ENCODE measurements around the gene CCDC88C.

Gene CCDC88C

GRCh38 chr14:91284791-91285548 is 132.7 kb downstream of the CCDC88C start:
- H3K4me3 ChIP-seq (ENCODE audit: control insufficient read depth in 1 of 7, extremely low read depth in 1 of 7, insufficient read depth in 4 of 7, low read depth in 2 of 7, low read length in 6 of 7) = no peak overlapping the region
- H3K9me3 ChIP-seq (ENCODE audit: control extremely low read depth in 1 of 5, control insufficient read depth in 4 of 5, insufficient read depth in 2 of 5, low read depth in 1 of 5, low read length in 4 of 5) = peaks cover 0 to 5% (median 0%) of the 10 kb centered on the region in 5 experiments
- peaks cover 0 to 10% (median 1%) of the 10 kb centered on the region in 4 experiments for H3K4me1 ChIP-seq (ENCODE audit: control extremely low read depth in 1 of 4, control insufficient read depth in 4 of 4, insufficient read depth in 4 of 4, low read length in 3 of 4)
- H3K36me3 ChIP-seq (ENCODE audit: control insufficient read depth in 4 of 4, insufficient read depth in 4 of 4, low read length in 3 of 4) = peaks cover 30 to 91% (median 75%) of the 10 kb centered on the region in 4 experiments
- no peak for DNase-seq
- no peaks in the 10 kb centered on the region for H3K27me3 ChIP-seq (replicated peaks in 2 of 5; ENCODE audit: control insufficient read depth in 4 of 5, insufficient read depth in 5 of 5, low read length in 4 of 5)
- ChIA-PET POLR2A (interaction anchor here (0.6 kb wide), 1 partner anchor 174 kb away, joined by 3 read pairs; no protein-coding TSS in a partner anchor), CTCF (interaction anchor here (0.9 to 10.0 kb wide), 18 partner anchors 9 to 383 kb away, joined by 3 to 170 read pairs (median 4); no protein-coding TSS in a partner anchor)
- 80% methylated on average over 13 of the region's 14 CpGs for WGBS (ENCODE audit: insufficient coverage)
- no peak overlapping the region for H3K27ac ChIP-seq (ENCODE audit: insufficient read depth in 1 of 2, low read depth in 1 of 2, low read length in 2 of 2, poor library complexity in 1 of 2, severe bottlenecking in 2 of 2)

- ChIA-PET CTCF (interaction anchor here (0.9 to 10.0 kb wide), 9 partner anchors 10 to 383 kb away, joined by 3 to 170 read pairs (median 5); no protein-coding TSS in a partner anchor), POLR2A (no interaction called here)
- Histone ChIP-seq H3K27ac (ENCODE audit: insufficient read depth in 1 of 2, low read depth in 1 of 2, low read length in 2 of 2, poor library complexity in 1 of 2, severe bottlenecking in 2 of 2) (no peak overlapping the region), H3K9me3 (ENCODE audit: control extremely low read depth in 1 of 5, control insufficient read depth in 4 of 5, insufficient read depth in 2 of 5, low read depth in 1 of 5, low read length in 4 of 5) (peaks cover 0 to 5% (median 0%) of the 10 kb centered on the region in 5 experiments), H3K4me1 (ENCODE audit: control extremely low read depth in 1 of 4, control insufficient read depth in 4 of 4, insufficient read depth in 4 of 4, low read length in 3 of 4) (peaks cover 0 to 10% (median 1%) of the 10 kb centered on the region in 4 experiments), H3K36me3 (ENCODE audit: control insufficient read depth in 4 of 4, insufficient read depth in 4 of 4, low read length in 3 of 4) (peaks cover 33 to 91% (median 79%) of the 10 kb centered on the region in 4 experiments), H3K27me3 (replicated peaks in 2 of 5; ENCODE audit: control insufficient read depth in 4 of 5, insufficient read depth in 5 of 5, low read length in 4 of 5) (no peaks in the 10 kb centered on the region), H3K4me3 (ENCODE audit: control insufficient read depth in 1 of 7, extremely low read depth in 1 of 7, insufficient read depth in 4 of 7, low read depth in 2 of 7, low read length in 6 of 7) (no peak overlapping the region)
- 100% methylated on average over 5 of the region's 13 CpGs for WGBS (ENCODE audit: insufficient coverage)
- no peak for DNase-seq
Measured at GRCh38 chr14:91284146-91284790, 133.4 kb downstream of the CCDC88C start.

- POLR2A ChIA-PET = no interaction called here
- Histone ChIP-seq H3K27ac (ENCODE audit: insufficient read depth in 1 of 2, low read depth in 1 of 2, low read length in 2 of 2, poor library complexity in 1 of 2, severe bottlenecking in 2 of 2) (no peak overlapping the region), H3K27me3 (replicated peaks in 2 of 5; ENCODE audit: control insufficient read depth in 4 of 5, insufficient read depth in 5 of 5, low read length in 4 of 5) (no peaks in the 10 kb centered on the region), H3K4me3 (ENCODE audit: control insufficient read depth in 1 of 7, extremely low read depth in 1 of 7, insufficient read depth in 4 of 7, low read depth in 2 of 7, low read length in 6 of 7) (no peak overlapping the region), H3K36me3 (ENCODE audit: control insufficient read depth in 4 of 4, insufficient read depth in 4 of 4, low read length in 3 of 4) (peaks cover 34 to 91% (median 79%) of the 10 kb centered on the region in 4 experiments), H3K4me1 (ENCODE audit: control extremely low read depth in 1 of 4, control insufficient read depth in 4 of 4, insufficient read depth in 4 of 4, low read length in 3 of 4) (peaks cover 0 to 10% (median 1%) of the 10 kb centered on the region in 4 experiments), H3K9me3 (ENCODE audit: control extremely low read depth in 1 of 5, control insufficient read depth in 4 of 5, insufficient read depth in 2 of 5, low read depth in 1 of 5, low read length in 4 of 5) (peaks cover 0 to 5% (median 0%) of the 10 kb centered on the region in 5 experiments)
- no peak for DNase-seq
- WGBS (ENCODE audit: insufficient coverage) = 100% methylated on average over 2 of the region's 4 CpGs
- CTCF ChIA-PET = interaction anchor here (1.1 to 10.0 kb wide), 4 partner anchors 9 to 127 kb away, joined by 3 to 170 read pairs (median 6); no protein-coding TSS in a partner anchor
Measured at GRCh38 chr14:91283666-91284065, 134.0 kb downstream of the CCDC88C start.

GRCh38 chr14:91282954-91283645 is 134.5 kb downstream of the CCDC88C start:
- H3K36me3 ChIP-seq (ENCODE audit: control insufficient read depth in 4 of 4, insufficient read depth in 4 of 4, low read length in 3 of 4) = peaks cover 30 to 91% (median 81%) of the 10 kb centered on the region in 4 experiments
- ChIA-PET CTCF (interaction anchor here (0.9 to 10.0 kb wide), 4 partner anchors 9 to 108 kb away, joined by 3 to 170 read pairs (median 5); no protein-coding TSS in a partner anchor), POLR2A (interaction anchor here (0.6 kb wide), 1 partner anchor 501 kb away, joined by 3 read pairs; no protein-coding TSS in a partner anchor)
- WGBS (ENCODE audit: insufficient coverage) = 93% methylated on average over 13 of the region's 14 CpGs
- H3K27ac ChIP-seq (ENCODE audit: insufficient read depth in 1 of 2, low read depth in 1 of 2, low read length in 2 of 2, poor library complexity in 1 of 2, severe bottlenecking in 2 of 2) = no peak overlapping the region
- no peaks in the 10 kb centered on the region for H3K27me3 ChIP-seq (replicated peaks in 2 of 5; ENCODE audit: control insufficient read depth in 4 of 5, insufficient read depth in 5 of 5, low read length in 4 of 5)
- peaks cover 0 to 5% (median 0%) of the 10 kb centered on the region in 5 experiments for H3K9me3 ChIP-seq (ENCODE audit: control extremely low read depth in 1 of 5, control insufficient read depth in 4 of 5, insufficient read depth in 2 of 5, low read depth in 1 of 5, low read length in 4 of 5)
- H3K4me1 ChIP-seq (ENCODE audit: control extremely low read depth in 1 of 4, control insufficient read depth in 4 of 4, insufficient read depth in 4 of 4, low read length in 3 of 4) = peaks cover 0 to 10% (median 1%) of the 10 kb centered on the region in 4 experiments
- no peak for DNase-seq
- H3K4me3 ChIP-seq (ENCODE audit: control insufficient read depth in 1 of 7, extremely low read depth in 1 of 7, insufficient read depth in 4 of 7, low read depth in 2 of 7, low read length in 6 of 7) = no peak overlapping the region

GRCh38 chr14:91281346-91281745 is 136.3 kb downstream of the CCDC88C start:
- ChIA-PET CTCF (interaction anchor here (1.2 to 2.4 kb wide), 5 partner anchors 16 to 105 kb away, joined by 3 to 18 read pairs (median 3); no protein-coding TSS in a partner anchor), POLR2A (interaction anchor here (1.7 kb wide), 1 partner anchor 87 kb away, joined by 4 read pairs; no protein-coding TSS in a partner anchor)
- Histone ChIP-seq H3K9me3 (ENCODE audit: control extremely low read depth in 1 of 5, control insufficient read depth in 4 of 5, insufficient read depth in 2 of 5, low read depth in 1 of 5, low read length in 4 of 5) (peaks cover 0 to 5% (median 0%) of the 10 kb centered on the region in 5 experiments), H3K4me1 (ENCODE audit: control extremely low read depth in 1 of 4, control insufficient read depth in 4 of 4, insufficient read depth in 4 of 4, low read length in 3 of 4) (peaks cover 0 to 10% (median 1%) of the 10 kb centered on the region in 4 experiments), H3K27ac (ENCODE audit: insufficient read depth in 1 of 2, low read depth in 1 of 2, low read length in 2 of 2, poor library complexity in 1 of 2, severe bottlenecking in 2 of 2) (no peak overlapping the region), H3K27me3 (replicated peaks in 2 of 5; ENCODE audit: control insufficient read depth in 4 of 5, insufficient read depth in 5 of 5, low read length in 4 of 5) (no peaks in the 10 kb centered on the region), H3K36me3 (ENCODE audit: control insufficient read depth in 4 of 4, insufficient read depth in 4 of 4, low read length in 3 of 4) (peaks cover 39 to 96% (median 86%) of the 10 kb centered on the region in 4 experiments), H3K4me3 (ENCODE audit: control insufficient read depth in 1 of 7, extremely low read depth in 1 of 7, insufficient read depth in 4 of 7, low read depth in 2 of 7, low read length in 6 of 7) (no peak overlapping the region)
- 100% methylated on average over 6 of the region's 9 CpGs for WGBS (ENCODE audit: insufficient coverage)
- DNase-seq = no peak

GRCh38 chr14:91280129-91280528 is 137.5 kb downstream of the CCDC88C start:
- POLR2A ChIA-PET = interaction anchor here (1.7 kb wide), 1 partner anchor 86 kb away, joined by 4 read pairs; no protein-coding TSS in a partner anchor
- peaks cover 0 to 3% (median under 1%) of the 10 kb centered on the region in 4 experiments for H3K4me1 ChIP-seq (ENCODE audit: control extremely low read depth in 1 of 4, control insufficient read depth in 4 of 4, insufficient read depth in 4 of 4, low read length in 3 of 4)
- H3K4me3 ChIP-seq (ENCODE audit: control insufficient read depth in 1 of 7, extremely low read depth in 1 of 7, insufficient read depth in 4 of 7, low read depth in 2 of 7, low read length in 6 of 7) = no peak overlapping the region
- 96% methylated on average over 5 of the region's 5 CpGs for WGBS (ENCODE audit: insufficient coverage)
- peaks cover 0 to 5% (median 0%) of the 10 kb centered on the region in 5 experiments for H3K9me3 ChIP-seq (ENCODE audit: control extremely low read depth in 1 of 5, control insufficient read depth in 4 of 5, insufficient read depth in 2 of 5, low read depth in 1 of 5, low read length in 4 of 5)
- no peaks in the 10 kb centered on the region for H3K27me3 ChIP-seq (replicated peaks in 2 of 5; ENCODE audit: control insufficient read depth in 4 of 5, insufficient read depth in 5 of 5, low read length in 4 of 5)
- CTCF ChIA-PET = interaction anchor here (2.4 kb wide), 1 partner anchor 104 kb away, joined by 18 read pairs; no protein-coding TSS in a partner anchor
- peaks cover 40 to 95% (median 81%) of the 10 kb centered on the region in 4 experiments for H3K36me3 ChIP-seq (ENCODE audit: control insufficient read depth in 4 of 4, insufficient read depth in 4 of 4, low read length in 3 of 4)
- no peak overlapping the region for H3K27ac ChIP-seq (ENCODE audit: insufficient read depth in 1 of 2, low read depth in 1 of 2, low read length in 2 of 2, poor library complexity in 1 of 2, severe bottlenecking in 2 of 2)
- DNase-seq = no peak

Measured in common myeloid progenitor, CD34-positive (primary cell).